ENCODE results near the gene TLE6. TPM values are rescaled to one million over a fixed set of nuclear protein-coding genes. Genes with fewer than 3 reads are reported as not detected.
A peak's percentile ranks its signal among the peaks of the same experiment; 100 is the strongest.

The TLE6 gene
- total RNA-seq, 1 donor from 2014 or later = 10.6 TPM

DNA sequence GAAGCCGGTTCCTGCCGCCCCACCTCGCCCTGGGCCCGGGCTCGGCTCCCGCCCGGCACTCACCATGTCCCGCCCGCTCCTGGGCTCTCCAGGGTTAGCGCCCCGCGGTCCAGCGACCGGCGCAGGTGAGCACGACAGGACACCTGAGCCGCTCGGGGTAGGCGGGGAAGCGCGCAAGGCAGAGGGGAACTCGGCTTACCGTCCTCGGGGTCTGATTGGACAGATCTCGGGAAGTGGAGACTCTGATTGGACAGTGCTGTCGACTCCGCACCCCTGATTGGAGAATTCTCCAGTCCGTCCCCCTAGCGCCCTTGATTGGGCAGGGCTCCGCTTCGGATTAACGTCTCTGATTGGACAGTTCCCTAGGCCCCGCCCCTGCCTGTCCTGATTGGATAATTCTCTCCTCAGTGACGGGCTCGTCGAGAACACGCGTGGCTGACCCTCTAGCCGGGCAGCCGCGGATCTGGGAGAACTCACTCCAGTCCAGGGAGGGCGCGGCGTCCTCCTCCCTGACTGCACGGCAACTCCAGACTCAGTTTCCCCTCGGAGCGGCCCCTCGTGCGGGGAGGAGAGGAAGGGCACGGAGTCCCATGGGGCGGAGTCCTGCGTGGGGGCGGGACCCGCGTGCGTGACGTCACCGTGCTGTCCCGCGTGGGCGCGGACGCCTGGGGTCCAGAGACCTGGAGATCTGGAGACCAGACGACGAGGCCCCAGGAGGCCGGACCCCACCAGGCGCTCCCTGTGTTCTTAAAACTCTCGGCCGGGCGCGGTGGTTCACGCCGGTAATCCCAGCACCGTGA, 32.4 kb upstream of the TLE6 start, which contains the start of gene ZNF77:
Gene ZNF77, minus strand, starts transcription at position 197 of the 800 bp plus-strand sequence. Its CDS starts 131 bp downstream, at position 66.
- intact Hi-C loops (cut with DNase I) = no loop called here
- H3K4me1 ChIP-seq = peaks cover 25% of the 10 kb centered on the region

DNA sequence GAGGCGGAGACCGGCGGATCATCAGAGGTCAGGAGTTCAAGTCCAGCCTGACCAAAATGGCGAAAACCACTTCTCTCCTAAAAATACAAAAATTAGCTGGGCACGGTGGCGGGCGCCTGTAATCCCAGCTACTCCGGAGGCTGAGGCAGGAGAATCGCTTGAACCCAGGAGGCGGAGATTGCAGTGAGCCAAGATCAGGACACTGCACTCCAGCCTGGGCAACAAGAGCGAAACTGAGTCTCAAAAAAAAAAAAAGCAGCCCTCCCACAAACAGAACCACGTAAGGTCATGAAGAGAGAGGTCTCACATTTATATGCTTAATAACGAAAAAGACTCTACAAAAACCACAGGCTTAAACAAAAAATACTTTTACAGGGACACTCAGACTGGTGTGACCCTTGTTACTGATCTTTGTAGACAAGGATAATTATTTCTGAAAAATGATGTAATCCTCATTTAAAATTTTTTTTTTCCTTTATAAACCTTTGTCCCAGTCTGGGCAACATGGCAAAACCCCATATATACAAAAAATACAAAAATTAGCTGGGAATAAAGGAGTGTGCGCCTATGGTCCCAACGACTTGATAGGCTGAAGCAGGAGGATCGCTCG, 31.7 kb upstream of the TLE6 start:
- Histone ChIP-seq H3K4me1 (peaks cover 25% of the 10 kb centered on the region), H3K27ac (peak overlapping the region; percentile 89), H3K27me3 (no peaks in the 10 kb centered on the region), H3K9me3 (no peaks in the 10 kb centered on the region), H3K4me3 (peak overlapping the region; percentile 63 to 92), H3K36me3 (no peaks in the 10 kb centered on the region)
- intact Hi-C loops (cut with DNase I) = no loop called here
- DNase-seq (ENCODE audit: extremely low spot score in 2 of 2) = no peak
- TF ChIP-seq, protein P1, sequence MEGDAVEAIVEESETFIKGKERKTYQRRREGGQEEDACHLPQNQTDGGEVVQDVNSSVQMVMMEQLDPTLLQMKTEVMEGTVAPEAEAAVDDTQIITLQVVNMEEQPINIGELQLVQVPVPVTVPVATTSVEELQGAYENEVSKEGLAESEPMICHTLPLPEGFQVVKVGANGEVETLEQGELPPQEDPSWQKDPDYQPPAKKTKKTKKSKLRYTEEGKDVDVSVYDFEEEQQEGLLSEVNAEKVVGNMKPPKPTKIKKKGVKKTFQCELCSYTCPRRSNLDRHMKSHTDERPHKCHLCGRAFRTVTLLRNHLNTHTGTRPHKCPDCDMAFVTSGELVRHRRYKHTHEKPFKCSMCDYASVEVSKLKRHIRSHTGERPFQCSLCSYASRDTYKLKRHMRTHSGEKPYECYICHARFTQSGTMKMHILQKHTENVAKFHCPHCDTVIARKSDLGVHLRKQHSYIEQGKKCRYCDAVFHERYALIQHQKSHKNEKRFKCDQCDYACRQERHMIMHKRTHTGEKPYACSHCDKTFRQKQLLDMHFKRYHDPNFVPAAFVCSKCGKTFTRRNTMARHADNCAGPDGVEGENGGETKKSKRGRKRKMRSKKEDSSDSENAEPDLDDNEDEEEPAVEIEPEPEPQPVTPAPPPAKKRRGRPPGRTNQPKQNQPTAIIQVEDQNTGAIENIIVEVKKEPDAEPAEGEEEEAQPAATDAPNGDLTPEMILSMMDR (IDR thresholded peaks at IDR 0.05) = no peak
- TF ChIP-seq POLR2A (IDR thresholded peaks at IDR 0.05) (no peak), POLR2AphosphoS5 (IDR thresholded peaks at IDR 0.05; ENCODE audit: insufficient read depth in 1 of 2, low read depth in 1 of 2) (no peak)

More for the DNA sequence above, 32.4 kb upstream of the TLE6 start, which contains the start of gene ZNF77:
- no peaks in the 10 kb centered on the region for H3K36me3 ChIP-seq
- no peaks in the 10 kb centered on the region for H3K27me3 ChIP-seq
- H3K4me3 ChIP-seq = peak within 1 kb of the TSS; percentile 63 to 92
- H3K27ac ChIP-seq = peak within 1 kb of the TSS; percentile 89
- DNase-seq (ENCODE audit: extremely low spot score in 2 of 2) = peak; percentile 100
- H3K9me3 ChIP-seq = no peaks in the 10 kb centered on the region
- TF ChIP-seq POLR2AphosphoS5 (IDR thresholded peaks at IDR 0.05; ENCODE audit: insufficient read depth in 1 of 2, low read depth in 1 of 2) = peak; percentile 88 to 94
- TF ChIP-seq POLR2A (IDR thresholded peaks at IDR 0.05) = peak in 1 of 2 donors; percentile 21
- TF ChIP-seq, protein P1 (IDR thresholded peaks at IDR 0.05) = peak in 1 of 3 experiments; percentile 18

- intact Hi-C loops (cut with DNase I) = loop anchor here (10.0 kb wide), 1 partner anchor 155 kb away; no protein-coding TSS in a partner anchor
- Histone ChIP-seq H3K4me3 (peak overlapping the region; percentile 51 to 73), H3K9me3 (no peaks in the 10 kb centered on the region), H3K4me1 (peaks cover 17% of the 10 kb centered on the region), H3K27me3 (no peaks in the 10 kb centered on the region), H3K36me3 (no peaks in the 10 kb centered on the region), H3K27ac (peak overlapping the region; percentile 95)
- DNase-seq (ENCODE audit: extremely low spot score in 2 of 2) = no peak
- TF ChIP-seq POLR2A (IDR thresholded peaks at IDR 0.05) (no peak), POLR2AphosphoS5 (IDR thresholded peaks at IDR 0.05; ENCODE audit: insufficient read depth in 1 of 2, low read depth in 1 of 2) (no peak)
- TF ChIP-seq, protein P1 (IDR thresholded peaks at IDR 0.05) = no peak
Measured at GRCh38 chr19:2949939-2950285, 27.5 kb upstream of the TLE6 start.

GRCh38 chr19:2950286-2951124, 26.9 kb upstream of the TLE6 start:
- TF ChIP-seq POLR2AphosphoS5 (IDR thresholded peaks at IDR 0.05; ENCODE audit: insufficient read depth in 1 of 2, low read depth in 1 of 2) = peak; percentile 92 to 99
- TF ChIP-seq, protein P1 (IDR thresholded peaks at IDR 0.05) = no peak
- TF ChIP-seq POLR2A (IDR thresholded peaks at IDR 0.05) = peak in 1 of 2 donors; percentile 89
- Histone ChIP-seq H3K4me3 (peak overlapping the region; percentile 51 to 73), H3K27me3 (no peaks in the 10 kb centered on the region), H3K27ac (peak overlapping the region; percentile 95), H3K9me3 (no peaks in the 10 kb centered on the region), H3K36me3 (no peaks in the 10 kb centered on the region), H3K4me1 (peaks cover 15% of the 10 kb centered on the region)
- intact Hi-C loops (cut with DNase I) = loop anchor here (10.0 kb wide), 1 partner anchor 154 kb away; no protein-coding TSS in a partner anchor
- peak; percentile 98 to 100 for DNase-seq (ENCODE audit: extremely low spot score in 2 of 2)

All from vagina (tissue), 2 donors.